ENCODE results near the gene DAB2IP.

The DAB2IP gene

GRCh38 chr9:121704281-121704680 lies 52.8 kb downstream of the DAB2IP start (continued):
- TF ChIP-seq GFI1B (tag by site-specific recombination; IDR thresholded peaks at IDR 0.05) (no peak), KLF1 (tag by site-specific recombination; IDR thresholded peaks at IDR 0.05) (no peak), ZNF37A (tag by site-specific recombination; IDR thresholded peaks at IDR 0.05) (no peak), ZNF623 (tag by site-specific recombination; IDR thresholded peaks at IDR 0.05) (no peak), ZNF558 (tag by site-specific recombination; IDR thresholded peaks at IDR 0.05) (no peak)
- TF ChIP-seq, protein P1, sequence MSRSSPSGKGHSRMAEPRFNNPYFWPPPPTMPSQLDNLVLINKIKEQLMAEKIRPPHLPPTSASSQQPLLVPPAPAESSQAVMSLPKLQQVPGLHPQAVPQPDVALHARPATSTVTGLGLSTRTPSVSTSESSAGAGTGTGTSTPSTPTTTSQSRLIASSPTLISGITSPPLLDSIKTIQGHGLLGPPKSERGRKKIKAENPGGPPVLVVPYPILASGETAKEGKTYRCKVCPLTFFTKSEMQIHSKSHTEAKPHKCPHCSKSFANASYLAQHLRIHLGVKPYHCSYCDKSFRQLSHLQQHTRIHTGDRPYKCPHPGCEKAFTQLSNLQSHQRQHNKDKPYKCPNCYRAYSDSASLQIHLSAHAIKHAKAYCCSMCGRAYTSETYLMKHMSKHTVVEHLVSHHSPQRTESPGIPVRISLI (tag by site-specific recombination; IDR thresholded peaks at IDR 0.05), result no peak

GRCh38 chr9:121706149-121706750 lies 54.8 kb downstream of the DAB2IP start:
- H3K4me3 ChIP-seq (ENCODE audit: low read depth, low read length), result no peak overlapping the region
- no peak overlapping the region for H3K27ac ChIP-seq (ENCODE audit: extremely low read depth, low read depth, low read length)
- no peaks in the 10 kb centered on the region for H3K9me3 ChIP-seq (ENCODE audit: control insufficient read depth, insufficient read depth, low read depth, low read length)
- TF ChIP-seq ZNF354C (tag by site-specific recombination; IDR thresholded peaks at IDR 0.05; ENCODE audit: borderline replicate concordance, low read depth), result no peak
- TF ChIP-seq PRDM10 (tag by site-specific recombination; IDR thresholded peaks at IDR 0.05), result peak; percentile 82
- H3K4me1 ChIP-seq (ENCODE audit: control insufficient read depth, insufficient read depth, low read length), result no peaks in the 10 kb centered on the region
- ChIA-PET POLR2A (no interaction called here), CTCF (interaction anchor here (0.8 to 2.5 kb wide), 2 partner anchors 11 to 29 kb away, joined by 4 to 20 read pairs; no protein-coding TSS in a partner anchor)
- peaks cover 0 to 10% of the 10 kb centered on the region in 2 experiments; a peak in 1 of 3 replicates for H3K36me3 ChIP-seq (ENCODE audit: control insufficient read depth in 2 of 2, insufficient read depth in 1 of 2, low read length in 2 of 2)

- ChIA-PET CTCF (interaction anchor here (0.6 to 3.3 kb wide), 5 partner anchors 8 to 253 kb away, joined by 3 to 16 read pairs (median 3); no protein-coding TSS in a partner anchor), POLR2A (no interaction called here)
- Histone ChIP-seq H3K36me3 (ENCODE audit: control insufficient read depth in 2 of 2, insufficient read depth in 1 of 2, low read length in 2 of 2) (peaks cover 0 to 10% of the 10 kb centered on the region in 2 experiments; a peak in 1 of 3 replicates), H3K4me3 (ENCODE audit: low read depth, low read length) (no peak overlapping the region), H3K9me3 (ENCODE audit: control insufficient read depth, insufficient read depth, low read depth, low read length) (no peaks in the 10 kb centered on the region), H3K27ac (ENCODE audit: extremely low read depth, low read depth, low read length) (no peak overlapping the region), H3K4me1 (ENCODE audit: control insufficient read depth, insufficient read depth, low read length) (no peaks in the 10 kb centered on the region)
- no peak for TF ChIP-seq TRIM28 (IDR thresholded peaks at IDR 0.05; ENCODE audit: borderline replicate concordance, low read length)
- 0 out of 2 replicates have a peak, but pooled peaks have one; percentile 16 for TF ChIP-seq ZNF10 (tag by site-specific recombination; IDR thresholded peaks at IDR 0.05)
Measured at GRCh38 chr9:121707477-121708424, 56.3 kb downstream of the DAB2IP start.

GRCh38 chr9:121708768-121709488 lies 57.5 kb downstream of the DAB2IP start:
- ChIA-PET CTCF (interaction anchor here (0.5 to 3.3 kb wide), 6 partner anchors 8 to 222 kb away, joined by 3 to 16 read pairs (median 3); no protein-coding TSS in a partner anchor), POLR2A (no interaction called here)
- peaks cover 0 to 10% of the 10 kb centered on the region in 2 experiments; a peak in 1 of 3 replicates for H3K36me3 ChIP-seq (ENCODE audit: control insufficient read depth in 2 of 2, insufficient read depth in 1 of 2, low read length in 2 of 2)
- H3K9me3 ChIP-seq (ENCODE audit: control insufficient read depth, insufficient read depth, low read depth, low read length), result no peaks in the 10 kb centered on the region
- no peak overlapping the region for H3K4me3 ChIP-seq (ENCODE audit: low read depth, low read length)
- no peak overlapping the region for H3K27ac ChIP-seq (ENCODE audit: extremely low read depth, low read depth, low read length)
- no peaks in the 10 kb centered on the region for H3K4me1 ChIP-seq (ENCODE audit: control insufficient read depth, insufficient read depth, low read length)
- TF ChIP-seq, protein P2, sequence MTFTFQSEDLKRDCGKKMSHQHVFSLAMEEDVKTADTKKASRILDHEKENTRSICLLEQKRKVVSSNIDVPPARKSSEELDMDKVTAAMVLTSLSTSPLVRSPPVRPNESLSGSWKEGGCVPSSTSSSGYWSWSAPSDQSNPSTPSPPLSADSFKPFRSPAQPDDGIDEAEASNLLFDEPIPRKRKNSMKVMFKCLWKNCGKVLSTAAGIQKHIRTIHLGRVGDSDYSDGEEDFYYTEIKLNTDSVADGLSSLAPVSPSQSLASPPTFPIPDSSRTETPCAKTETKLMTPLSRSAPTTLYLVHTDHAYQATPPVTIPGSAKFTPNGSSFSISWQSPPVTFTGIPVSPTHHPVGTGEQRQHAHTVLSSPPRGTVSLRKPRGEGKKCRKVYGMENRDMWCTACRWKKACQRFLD (tag by site-specific recombination; IDR thresholded peaks at IDR 0.05), result no peak
- TF ChIP-seq, protein P3, sequence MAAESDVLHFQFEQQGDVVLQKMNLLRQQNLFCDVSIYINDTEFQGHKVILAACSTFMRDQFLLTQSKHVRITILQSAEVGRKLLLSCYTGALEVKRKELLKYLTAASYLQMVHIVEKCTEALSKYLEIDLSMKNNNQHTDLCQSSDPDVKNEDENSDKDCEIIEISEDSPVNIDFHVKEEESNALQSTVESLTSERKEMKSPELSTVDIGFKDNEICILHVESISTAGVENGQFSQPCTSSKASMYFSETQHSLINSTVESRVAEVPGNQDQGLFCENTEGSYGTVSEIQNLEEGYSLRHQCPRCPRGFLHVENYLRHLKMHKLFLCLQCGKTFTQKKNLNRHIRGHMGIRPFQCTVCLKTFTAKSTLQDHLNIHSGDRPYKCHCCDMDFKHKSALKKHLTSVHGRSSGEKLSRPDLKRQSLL (tag by site-specific recombination; IDR thresholded peaks at IDR 0.05), result no peak
- TF ChIP-seq ZNF639 (tag by site-specific recombination; IDR thresholded peaks at IDR 0.05) (no peak), ZNF580 (tag by site-specific recombination; IDR thresholded peaks at IDR 0.05) (no peak), ZNF37A (tag by site-specific recombination; IDR thresholded peaks at IDR 0.05) (no peak), REPIN1 (tag by site-specific recombination; IDR thresholded peaks at IDR 0.05; ENCODE audit: low read depth) (no peak), ZNF138 (tag by site-specific recombination; IDR thresholded peaks at IDR 0.05; ENCODE audit: borderline replicate concordance) (no peak)
